GM12873 (cell line): ENCODE data around the gene EXD3.

Experiments
- CTCF ChIP-seq: IDR thresholded peaks from 2 replicates; pipeline ENCODE4 v1.5.1; 2012; ENCODE audit warnings: low read depth, mild to moderate bottlenecking, moderate library complexity, low read length, control low read depth; ENCODE audit not compliant: insufficient read depth; ENCODE audit errors: missing control alignments

Gene EXD3

GRCh38 chr9:137318602-137319001 is 104.4 kb downstream of the EXD3 start:
- no peak for TF ChIP-seq CTCF

GRCh38 chr9:137317718-137318511 is 105.0 kb downstream of the EXD3 start:
- no peak for TF ChIP-seq CTCF

- TF ChIP-seq CTCF = no peak
These were observed 105.8 kb downstream of the EXD3 start for GRCh38 chr9:137317021-137317717.

- no peak for TF ChIP-seq CTCF
These were observed 106.7 kb downstream of the EXD3 start for GRCh38 chr9:137316012-137316981.

- no peak for TF ChIP-seq CTCF
These were observed 107.4 kb downstream of the EXD3 start for GRCh38 chr9:137315581-137316011.

GRCh38 chr9:137314561-137315560 is 108.1 kb downstream of the EXD3 start:
- TF ChIP-seq CTCF = no peak
